GM12878 (cell line): ENCODE results near the gene AP1S1. TPM values are rescaled to one million over a fixed set of nuclear protein-coding genes. Genes with fewer than 3 reads are reported as not detected.
A peak's percentile ranks its signal among the peaks of the same experiment; 100 is the strongest.

ENCODE experiments used
- ATAC-seq: fragments of 200-7000 bp; cut with Tn5 transposase; 3 replicates; pipeline ENCODE4 v1.9.1; 2020; ENCODE audit warnings: mild to moderate bottlenecking, moderate library complexity
- BruUV-seq: library from RNA; stranded (reverse); fragments of 400-500 nt; replicated peaks from 2 replicates; lab custom pipeline; 2021; lab: Mats Ljungman, UMichigan
- CTCF ChIA-PET: fragments of 300-600 bp; sonication (Branson Sonifier 250); formaldehyde crosslinking; extraction: SDS; loops from one replicate; lab custom pipeline; 2021; ENCODE audit warnings: inconsistent platforms; lab: Yijun Ruan, JAX
- POLR2A ChIA-PET: fragments of 350-600 bp; formaldehyde crosslinking; extraction: SDS; loops from one replicate; lab custom pipeline; 2021; ENCODE audit warnings: inconsistent platforms; lab: Charles Lee
- RAD21 ChIA-PET: fragments of 300-600 bp; sonication (Branson Sonifier 250); formaldehyde crosslinking; loops from one replicate; lab custom pipeline; 2023; ENCODE audit warnings: antibody characterized with exemption; ENCODE audit not compliant: unreplicated experiment; lab: Charles Lee
- SMC1A ChIA-PET: fragments of 300-600 bp; sonication (Branson Sonifier 250); formaldehyde crosslinking; loops from one replicate; lab custom pipeline; 2023; ENCODE audit not compliant: unreplicated experiment, uncharacterized antibody; lab: Charles Lee
- DNase-seq: peaks from one replicate; pipeline ENCODE4 v3.0.0-alpha.2; 2011; ENCODE audit warnings: low read depth, low spot score
- FAIRE-seq: peaks from 3 replicates; lab custom pipeline; 2011; peaks lifted over from hg19 to GRCh38; lab: Jason Lieb, UNC
- H2AFZ ChIP-seq: 2 replicates; pipeline ENCODE4 v1.6.0; 2011; ENCODE audit warnings: low read depth, low read length, control low read depth; ENCODE audit not compliant: control insufficient read depth
- H3K27ac ChIP-seq: 2 replicates; pipeline ENCODE4 v1.5.1; 2011; ENCODE audit warnings: control low read depth; ENCODE audit not compliant: control insufficient read depth, insufficient read depth
- H3K27me3 ChIP-seq, 2 experiments: replicated peaks in 1 of 2; 2 replicates each; pipeline versions ENCODE4 v1.6.0 to v1.6.1; 2011; ENCODE audit warnings: low read length in 1 of 2; ENCODE audit not compliant: control insufficient read depth in 2 of 2, insufficient read depth in 2 of 2
- H3K36me3 ChIP-seq, 2 experiments: 2 replicates each; pipeline ENCODE4 v1.5.1; 2011; ENCODE audit warnings: low read length in 1 of 2; ENCODE audit not compliant: control insufficient read depth in 2 of 2, insufficient read depth in 2 of 2
- H3K4me1 ChIP-seq: 2 replicates; pipeline ENCODE4 v1.6.1; 2011; ENCODE audit warnings: mild to moderate bottlenecking, low read length, moderate library complexity, mixed read lengths; ENCODE audit not compliant: control insufficient read depth, insufficient read depth
- H3K4me2 ChIP-seq: 2 replicates; pipeline ENCODE4 v1.6.0; 2011; ENCODE audit warnings: control low read depth; ENCODE audit not compliant: control insufficient read depth, insufficient read depth
- H3K4me3 ChIP-seq: fragments of 200-600 bp; sonication (generic); 2 replicates; pipeline ENCODE4 v1.5.1; 2016
- H3K79me2 ChIP-seq: 2 replicates; pipeline ENCODE4 v1.6.0; 2011; ENCODE audit warnings: low read length; ENCODE audit not compliant: control insufficient read depth, insufficient read depth
- H3K9ac ChIP-seq: 2 replicates; pipeline ENCODE4 v1.8.0; 2011; ENCODE audit warnings: low read length, control low read depth, mixed read lengths; ENCODE audit not compliant: control insufficient read depth, insufficient read depth
- H3K9me3 ChIP-seq: replicated peaks from 3 replicates; pipeline ENCODE4 v1.5.1; 2011; ENCODE audit warnings: mild to moderate bottlenecking, low read length; ENCODE audit not compliant: control insufficient read depth, insufficient read depth
- H4K20me1 ChIP-seq: 2 replicates; pipeline ENCODE4 v1.6.0; 2011; ENCODE audit not compliant: control insufficient read depth, insufficient read depth
- CREB1 ChIP-seq: IDR thresholded peaks from 2 replicates; pipeline ENCODE4 v1.6.1; 2012; ENCODE audit warnings: low read depth, mild to moderate bottlenecking, inconsistent platforms
- EZH2 ChIP-seq: IDR thresholded peaks from 2 replicates; pipeline ENCODE4 v1.6.1; 2012; ENCODE audit warnings: low read depth, mild to moderate bottlenecking, control low read depth, inconsistent platforms, low read length, borderline replicate concordance; ENCODE audit not compliant: control insufficient read depth
- FOS ChIP-seq: IDR thresholded peaks from 3 replicates; pipeline ENCODE4 v1.6.1; 2011; ENCODE audit warnings: borderline replicate concordance; ENCODE audit not compliant: insufficient read length; ENCODE audit errors: extremely low read depth
- GATAD2B ChIP-seq: fragments of 450-650 bp; conservative IDR thresholded peaks from 2 replicates; pipeline ENCODE4 v1.6.1; 2017; ENCODE audit warnings: low read depth, mild to moderate bottlenecking, moderate library complexity
- IKZF1 ChIP-seq: fragments of 450-650 bp; conservative IDR thresholded peaks from 2 replicates; pipeline ENCODE4 v1.6.1; 2017; ENCODE audit warnings: antibody characterized with exemption, mild to moderate bottlenecking
- MTA3 ChIP-seq: IDR thresholded peaks from 2 replicates; pipeline ENCODE4 v1.6.1; 2012; ENCODE audit warnings: low read length, inconsistent platforms, borderline replicate concordance
- MXI1 ChIP-seq: fragments of 150-350 bp; IDR thresholded peaks from 2 replicates; pipeline ENCODE4 v1.6.1; 2011; ENCODE audit warnings: low read depth, mild to moderate bottlenecking, inconsistent platforms, low read length, improper control_type of control experiment
- PAX5 ChIP-seq: IDR thresholded peaks from 2 replicates; pipeline ENCODE4 v1.6.1; 2011; ENCODE audit warnings: low read depth, low read length, borderline replicate concordance
- SMAD5 ChIP-seq: IDR thresholded peaks from 2 replicates; pipeline ENCODE4 v1.6.1; 2016; ENCODE audit warnings: antibody characterized with exemption, low read depth
- SUPT20H ChIP-seq: IDR thresholded peaks from 2 replicates; pipeline ENCODE4 v1.6.1; 2011; ENCODE audit warnings: low read depth, mild to moderate bottlenecking, low read length, moderate library complexity, borderline replicate concordance; ENCODE audit not compliant: control insufficient read depth
- USF1 ChIP-seq: IDR thresholded peaks from 2 replicates; pipeline ENCODE4 v1.6.1; 2011; ENCODE audit warnings: borderline replicate concordance, low read depth, mild to moderate bottlenecking, moderate library complexity, mixed read lengths, low read length; ENCODE audit not compliant: insufficient read depth; ENCODE audit errors: extremely low read length
- YY1 ChIP-seq: IDR thresholded peaks from 2 replicates; pipeline ENCODE4 v1.6.1; 2011; ENCODE audit warnings: low read depth, mild to moderate bottlenecking, low read length
- ZNF217 ChIP-seq: fragments of 450-650 bp; IDR thresholded peaks from 2 replicates; pipeline ENCODE4 v1.6.1; 2017; ENCODE audit warnings: antibody characterized with exemption, mild to moderate bottlenecking
- WGBS: methylation state at CpG from one replicate; pipeline ENCODE4 v1.1.6; 2016; ENCODE audit warnings: low lambda C conversion rate; ENCODE audit not compliant: insufficient replicate concordance, insufficient coverage; ENCODE audit errors: missing lambda C conversion rate; 5-methylcytosine and 5-hydroxymethylcytosine counted together
- in situ Hi-C: fragments of 300-500 bp; cut with MboI; formaldehyde crosslinking; loops from 9 replicates; pipeline ENCODE4 v1.14.3; 2018; ENCODE audit warnings: mixed read lengths
- intact Hi-C: fragments of 100-400 bp; cut with micrococcal nuclease; formaldehyde crosslinking; loops from one replicate; pipeline ENCODE4 v1.14.2; 2022; ENCODE audit not compliant: unreplicated experiment
- polyA plus RNA-seq, 11 experiments: library from polyadenylated mRNA; depleted of rRNA in 4 of 11; unstranded in 6 of 11; stranded (reverse) in 5 of 11; fragments of >200 nt; fragmentation: Nextera tagmentation in 4 of 11; fragmentation: Illumina TruSeq in 1 of 11; extraction: Ambion mirVana in 4 of 11; extraction: Trizol in 1 of 11; gene quantifications; 1 replicate in 1 of 11; 2 replicates in 10 of 11; pipeline versions ENCODE4 v1.2.1 to v1.2.3, GENCODE V29; 2011 to 2016; ENCODE audit warnings: inconsistent platforms in 2 of 11, missing spikeins in 2 of 11, low read depth in 1 of 11
- total RNA-seq, 4 experiments: library from RNA; depleted of rRNA in 3 of 4; stranded (reverse); fragments of >200 nt in 3 of 4; fragmentation: Illumina TruSeq in 1 of 4; extraction: Trizol in 1 of 4; gene quantifications; 2 replicates each; pipeline versions ENCODE4 v1.2.1 to v1.2.3, GENCODE V29; 2013 to 2021

The AP1S1 gene
- total and polyA plus RNA-seq, 10 of the 15 experiments (the other 5 are each of a cell fraction or from before 2014, with no cell fraction given): 2.5 to 121 (median 54.9) TPM

GRCh38 chr7:101165958-101166647, 11.8 kb downstream of the AP1S1 start:
- no peaks in the 10 kb centered on the region for H3K36me3 ChIP-seq
- ChIA-PET RAD21 (interaction anchor here (0.5 to 2.5 kb wide), 5 partner anchors 8 to 27 kb away, joined by 3 to 32 read pairs (median 3); no protein-coding TSS in a partner anchor), CTCF (interaction anchor here (0.9 to 2.4 kb wide), 7 partner anchors 8 to 124 kb away, joined by 3 to 17 read pairs (median 5); no protein-coding TSS in a partner anchor), SMC1A (interaction anchor here (0.7 to 1.9 kb wide), 5 partner anchors 22 to 71 kb away, joined by 3 to 8 read pairs (median 3); no protein-coding TSS in a partner anchor), POLR2A (interaction anchor here (0.6 to 1.0 kb wide), 3 partner anchors 9 to 167 kb away, joined by 3 to 5 read pairs (median 4); partner anchors contain the start of genes PLOD3 and ZNHIT1)
- ATAC-seq: no peak
- no peak overlapping the region for H3K9ac ChIP-seq
- DNase-seq: no peak
- peaks cover 11% of the 10 kb centered on the region for H3K4me1 ChIP-seq
- in situ Hi-C loops: no loop called here
- H2AFZ ChIP-seq: 0 out of 2 replicates have a peak overlapping the region, but pooled peaks have one; percentile 10
- H3K27me3 ChIP-seq: peaks cover 21 to 29% of the 10 kb centered on the region in 2 experiments
- H3K27ac ChIP-seq: no peak overlapping the region
- peak overlapping the region; percentile 84 for H3K4me2 ChIP-seq
- H3K79me2 ChIP-seq: no peaks in the 10 kb centered on the region
- intact Hi-C loops: no loop called here
- H3K9me3 ChIP-seq: no peaks in the 10 kb centered on the region; the same call in 2 of the 3 replicates
- 13% methylated on average over 27 of the region's 38 CpGs for WGBS
- TF ChIP-seq USF1: no peak
- no peak for TF ChIP-seq GATAD2B
- TF ChIP-seq IKZF1: no peak
- TF ChIP-seq CREB1: no peak
- TF ChIP-seq MXI1: no peak
- no peak for TF ChIP-seq MTA3
- no peak for TF ChIP-seq SMAD5
- no peak for TF ChIP-seq YY1
- no peak for TF ChIP-seq SUPT20H
- no peak for TF ChIP-seq ZNF217
- no peak for TF ChIP-seq PAX5
- no peak for TF ChIP-seq FOS
- no peak for TF ChIP-seq EZH2
- BruUV-seq: no TSS peak
- no peaks in the 10 kb centered on the region for H4K20me1 ChIP-seq
- FAIRE-seq: no peak
- peak overlapping the region; percentile 44; the same call in 1 of the 2 replicates for H3K4me3 ChIP-seq
